KMS-11 (cell line): ENCODE results near the gene HGF.
A peak's percentile ranks its signal among the peaks of the same experiment; 100 is the strongest.

Experiments used
- H2AFZ ChIP-seq: fragments of 200-600 bp; sonication (generic); 2 replicates; pipeline ENCODE4 v1.6.1; 2016; ENCODE audit warnings: antibody characterized with exemption, mixed run types, low read depth
- H3K27ac ChIP-seq: fragments of 200-600 bp; sonication (generic); 2 replicates; pipeline ENCODE4 v1.6.1; 2016; ENCODE audit warnings: mild to moderate bottlenecking, mixed run types
- H3K27me3 ChIP-seq: fragments of 200-600 bp; sonication (generic); 2 replicates; pipeline ENCODE4 v1.6.1; 2017; ENCODE audit warnings: mild to moderate bottlenecking, low read depth, mixed run types, moderate library complexity; ENCODE audit not compliant: insufficient read depth
- H3K36me3 ChIP-seq: fragments of 200-600 bp; sonication (generic); 2 replicates; pipeline ENCODE4 v1.6.1; 2017; ENCODE audit warnings: mild to moderate bottlenecking, mixed run types; ENCODE audit not compliant: insufficient read depth
- H3K4me1 ChIP-seq: fragments of 200-600 bp; sonication (generic); 2 replicates; pipeline ENCODE4 v1.6.1; 2016; ENCODE audit warnings: mild to moderate bottlenecking, low read depth, mixed run types; ENCODE audit not compliant: poor library complexity, severe bottlenecking
- H3K4me2 ChIP-seq: fragments of 200-600 bp; sonication (generic); 2 replicates; pipeline ENCODE4 v1.7.0; 2016; ENCODE audit warnings: mild to moderate bottlenecking, mixed run types
- H3K4me3 ChIP-seq: fragments of 200-600 bp; sonication (generic); IDR thresholded peaks from 2 replicates; pipeline ENCODE4 v1.6.1; 2017; ENCODE audit warnings: low read depth, low read length, mixed read lengths; ENCODE audit not compliant: insufficient read depth
- H3K79me2 ChIP-seq: fragments of 200-600 bp; sonication (generic); 2 replicates; pipeline ENCODE4 v1.6.1; 2016; ENCODE audit warnings: low read depth, mixed run types; ENCODE audit not compliant: insufficient read depth
- H3K9ac ChIP-seq: fragments of 200-600 bp; sonication (generic); 2 replicates; pipeline ENCODE4 v1.6.1; 2016; ENCODE audit warnings: mild to moderate bottlenecking, mixed run types
- H4K20me1 ChIP-seq: fragments of 200-600 bp; sonication (generic); 2 replicates; pipeline ENCODE4 v1.6.1; 2016; ENCODE audit warnings: mild to moderate bottlenecking, mixed run types; ENCODE audit not compliant: insufficient read depth
- TF ChIP-seq, protein P1 (sequence below): fragments of 200-600 bp; sonication (generic); conservative IDR thresholded peaks from 2 replicates; pipeline ENCODE4 v1.6.1; 2017; ENCODE audit warnings: low read depth, mild to moderate bottlenecking, antibody characterized with exemption, low read length, moderate library complexity, mixed read lengths

HGF gene

DNA sequence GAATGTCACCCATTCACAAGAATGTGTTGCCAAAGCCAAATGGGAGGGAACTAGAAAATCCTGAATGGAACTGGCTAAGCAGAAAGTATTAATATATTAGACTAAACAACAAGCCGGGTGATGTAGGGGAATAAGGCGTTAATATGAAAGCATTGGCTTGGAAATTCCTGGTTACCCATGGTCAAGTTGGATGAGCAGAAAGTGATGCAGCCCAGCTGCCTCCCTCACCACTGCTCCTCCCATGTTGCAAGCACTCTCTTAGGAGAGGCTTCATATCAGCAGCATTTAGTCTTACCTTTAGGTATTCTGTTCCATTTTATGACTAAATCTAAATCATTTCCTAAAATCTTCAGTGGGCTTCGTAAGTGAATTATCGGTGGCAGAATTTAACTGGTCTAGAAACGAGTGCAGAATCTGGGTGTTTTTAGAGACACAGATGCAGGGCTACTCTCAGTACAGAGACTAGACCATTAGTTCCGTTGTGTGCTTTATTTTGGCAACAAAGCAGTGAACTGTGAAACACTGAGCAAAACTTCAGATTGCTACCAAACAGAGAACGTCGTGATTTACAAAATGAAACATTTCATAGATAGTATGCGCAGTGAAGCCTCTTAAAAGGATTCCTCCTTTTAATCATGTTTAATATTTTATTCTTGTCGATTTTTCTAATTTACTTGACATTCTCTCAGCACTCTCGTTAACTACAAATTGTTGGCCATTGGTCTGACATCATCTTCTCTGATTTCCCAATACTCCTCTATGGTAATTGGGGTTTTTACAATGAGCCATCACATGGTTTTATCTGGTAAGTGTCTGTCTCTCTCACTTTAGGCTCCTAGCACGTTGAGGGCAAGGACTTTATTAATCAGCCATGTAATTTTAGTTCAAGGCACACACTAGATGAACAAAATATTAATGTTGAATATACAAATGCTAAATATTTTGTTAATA, 22.0 kb upstream of the HGF start:
- Histone ChIP-seq H3K9ac (peak overlapping the region; percentile 92), H3K4me2 (peak overlapping the region; percentile 93), H4K20me1 (no peaks in the 10 kb centered on the region), H3K79me2 (peaks cover 91% of the 10 kb centered on the region), H3K27ac (peak overlapping the region; percentile 92), H3K27me3 (no peaks in the 10 kb centered on the region), H2AFZ (0 out of 2 replicates have a peak overlapping the region, but pooled peaks have one; percentile 8), H3K4me3 (no peak overlapping the region), H3K36me3 (no peaks in the 10 kb centered on the region), H3K4me1 (peaks cover 97% of the 10 kb centered on the region)
- TF ChIP-seq, protein P1, sequence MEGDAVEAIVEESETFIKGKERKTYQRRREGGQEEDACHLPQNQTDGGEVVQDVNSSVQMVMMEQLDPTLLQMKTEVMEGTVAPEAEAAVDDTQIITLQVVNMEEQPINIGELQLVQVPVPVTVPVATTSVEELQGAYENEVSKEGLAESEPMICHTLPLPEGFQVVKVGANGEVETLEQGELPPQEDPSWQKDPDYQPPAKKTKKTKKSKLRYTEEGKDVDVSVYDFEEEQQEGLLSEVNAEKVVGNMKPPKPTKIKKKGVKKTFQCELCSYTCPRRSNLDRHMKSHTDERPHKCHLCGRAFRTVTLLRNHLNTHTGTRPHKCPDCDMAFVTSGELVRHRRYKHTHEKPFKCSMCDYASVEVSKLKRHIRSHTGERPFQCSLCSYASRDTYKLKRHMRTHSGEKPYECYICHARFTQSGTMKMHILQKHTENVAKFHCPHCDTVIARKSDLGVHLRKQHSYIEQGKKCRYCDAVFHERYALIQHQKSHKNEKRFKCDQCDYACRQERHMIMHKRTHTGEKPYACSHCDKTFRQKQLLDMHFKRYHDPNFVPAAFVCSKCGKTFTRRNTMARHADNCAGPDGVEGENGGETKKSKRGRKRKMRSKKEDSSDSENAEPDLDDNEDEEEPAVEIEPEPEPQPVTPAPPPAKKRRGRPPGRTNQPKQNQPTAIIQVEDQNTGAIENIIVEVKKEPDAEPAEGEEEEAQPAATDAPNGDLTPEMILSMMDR: no peak

- peaks cover 80% of the 10 kb centered on the region for H3K79me2 ChIP-seq
- H4K20me1 ChIP-seq: no peaks in the 10 kb centered on the region
- H3K4me1 ChIP-seq: peaks cover 93% of the 10 kb centered on the region
- H2AFZ ChIP-seq: no peak overlapping the region
- H3K27ac ChIP-seq: peak overlapping the region; percentile 92
- H3K36me3 ChIP-seq: no peaks in the 10 kb centered on the region
- H3K4me2 ChIP-seq: peak overlapping the region; percentile 93
- TF ChIP-seq, protein P1: no peak
- peak overlapping the region; percentile 92 for H3K9ac ChIP-seq
- no peaks in the 10 kb centered on the region for H3K27me3 ChIP-seq
- no peak overlapping the region for H3K4me3 ChIP-seq
Measured at GRCh38 chr7:81790686-81791085, 20.8 kb upstream of the HGF start.

- peak overlapping the region; percentile 92 for H3K9ac ChIP-seq
- TF ChIP-seq, protein P1: no peak
- no peaks in the 10 kb centered on the region for H4K20me1 ChIP-seq
- H3K4me1 ChIP-seq: peaks cover 87% of the 10 kb centered on the region
- no peaks in the 10 kb centered on the region for H3K27me3 ChIP-seq
- H3K36me3 ChIP-seq: no peaks in the 10 kb centered on the region
- H3K27ac ChIP-seq: peak overlapping the region; percentile 92
- peak overlapping the region; percentile 93 for H3K4me2 ChIP-seq
- peaks cover 75% of the 10 kb centered on the region for H3K79me2 ChIP-seq
- no peak overlapping the region for H2AFZ ChIP-seq
- no peak overlapping the region for H3K4me3 ChIP-seq
Measured at GRCh38 chr7:81790120-81790500, 20.3 kb upstream of the HGF start.

- Histone ChIP-seq H3K4me3 (no peak overlapping the region), H3K27ac (peak overlapping the region; percentile 92), H3K36me3 (no peaks in the 10 kb centered on the region), H3K4me2 (peak overlapping the region; percentile 93), H3K79me2 (peaks cover 69% of the 10 kb centered on the region), H3K27me3 (no peaks in the 10 kb centered on the region), H2AFZ (peak overlapping the region; percentile 4; the same call in 1 of the 2 replicates), H3K9ac (peak overlapping the region; percentile 92), H3K4me1 (peaks cover 82% of the 10 kb centered on the region), H4K20me1 (no peaks in the 10 kb centered on the region)
- TF ChIP-seq, protein P1: no peak
Measured at GRCh38 chr7:81789406-81790119, 19.7 kb upstream of the HGF start.
